ENCODE results near the gene WDR27.
A peak's percentile ranks its signal among the peaks of the same experiment; 100 is the strongest.

Gene WDR27

DNA sequence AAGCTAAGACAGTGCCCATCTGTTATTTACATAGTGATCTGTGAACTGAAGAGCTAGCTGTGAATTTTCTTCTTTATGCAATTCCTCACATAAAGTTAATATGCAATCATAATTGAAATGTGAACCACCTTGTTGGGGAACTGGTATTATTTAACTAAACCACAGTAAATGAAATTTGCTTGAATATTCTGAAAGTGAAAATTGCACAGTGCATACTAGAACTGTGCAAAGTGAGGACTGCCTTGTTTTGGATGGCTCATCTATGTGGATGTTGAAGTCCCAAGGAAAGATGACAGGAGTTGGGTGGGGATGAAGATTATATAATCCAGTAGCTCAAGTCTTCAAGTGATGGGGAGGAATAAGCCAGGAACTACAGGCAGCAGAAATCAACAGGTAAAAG is 28.1 kb upstream of the WDR27 start:
- no peak overlapping the region for H3K4me3 ChIP-seq (ENCODE audit: low read depth, low read length)

DNA sequence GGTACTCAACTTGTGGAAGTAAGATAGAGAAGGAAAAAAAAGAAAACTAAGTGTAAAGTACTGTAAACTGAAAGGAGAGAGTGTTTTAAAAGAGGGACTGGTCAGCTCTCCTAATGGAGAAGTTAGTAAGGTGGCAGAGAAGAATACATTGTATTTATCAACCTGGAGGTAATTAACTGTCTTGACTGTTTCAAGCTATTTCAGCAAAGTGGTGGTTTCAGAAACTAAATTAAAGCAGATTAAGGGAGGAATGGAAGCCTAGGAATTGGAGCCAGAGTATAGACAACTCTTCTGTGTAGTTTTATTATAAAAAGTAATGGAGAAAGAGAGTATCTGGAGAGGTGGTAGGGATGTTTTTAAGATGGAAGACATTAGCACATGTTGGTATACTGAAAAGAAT is 25.1 kb upstream of the WDR27 start:
- no peak overlapping the region for H3K4me3 ChIP-seq (ENCODE audit: low read depth, low read length)
- TF ChIP-seq, protein P1, sequence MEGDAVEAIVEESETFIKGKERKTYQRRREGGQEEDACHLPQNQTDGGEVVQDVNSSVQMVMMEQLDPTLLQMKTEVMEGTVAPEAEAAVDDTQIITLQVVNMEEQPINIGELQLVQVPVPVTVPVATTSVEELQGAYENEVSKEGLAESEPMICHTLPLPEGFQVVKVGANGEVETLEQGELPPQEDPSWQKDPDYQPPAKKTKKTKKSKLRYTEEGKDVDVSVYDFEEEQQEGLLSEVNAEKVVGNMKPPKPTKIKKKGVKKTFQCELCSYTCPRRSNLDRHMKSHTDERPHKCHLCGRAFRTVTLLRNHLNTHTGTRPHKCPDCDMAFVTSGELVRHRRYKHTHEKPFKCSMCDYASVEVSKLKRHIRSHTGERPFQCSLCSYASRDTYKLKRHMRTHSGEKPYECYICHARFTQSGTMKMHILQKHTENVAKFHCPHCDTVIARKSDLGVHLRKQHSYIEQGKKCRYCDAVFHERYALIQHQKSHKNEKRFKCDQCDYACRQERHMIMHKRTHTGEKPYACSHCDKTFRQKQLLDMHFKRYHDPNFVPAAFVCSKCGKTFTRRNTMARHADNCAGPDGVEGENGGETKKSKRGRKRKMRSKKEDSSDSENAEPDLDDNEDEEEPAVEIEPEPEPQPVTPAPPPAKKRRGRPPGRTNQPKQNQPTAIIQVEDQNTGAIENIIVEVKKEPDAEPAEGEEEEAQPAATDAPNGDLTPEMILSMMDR (IDR thresholded peaks at IDR 0.05; ENCODE audit: borderline replicate concordance, insufficient read depth, low read depth, low read length) = no peak

More for the DNA sequence above, 28.1 kb upstream of the WDR27 start:
- TF ChIP-seq, protein P1 (IDR thresholded peaks at IDR 0.05; ENCODE audit: borderline replicate concordance, insufficient read depth, low read depth, low read length) = no peak

DNA sequence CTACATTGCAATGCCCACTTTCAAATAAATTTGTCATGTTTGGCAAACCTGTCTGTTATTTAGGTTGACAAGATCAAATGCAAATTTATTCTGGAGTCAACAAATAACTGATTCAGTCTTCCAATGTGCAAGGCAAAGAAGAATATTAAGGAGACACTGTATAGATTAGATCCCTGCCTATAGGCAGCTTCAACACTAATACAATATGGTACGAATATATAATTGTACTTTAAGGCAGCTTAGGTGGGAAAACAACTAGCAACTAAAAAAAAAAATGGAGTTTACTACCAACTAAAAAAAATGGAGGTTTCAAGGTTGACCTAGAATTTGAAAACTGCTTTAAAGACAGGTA is 24.2 kb upstream of the WDR27 start:
- H3K4me3 ChIP-seq (ENCODE audit: low read depth, low read length) = no peak overlapping the region
- TF ChIP-seq, protein P1 (IDR thresholded peaks at IDR 0.05; ENCODE audit: borderline replicate concordance, insufficient read depth, low read depth, low read length) = no peak

DNA sequence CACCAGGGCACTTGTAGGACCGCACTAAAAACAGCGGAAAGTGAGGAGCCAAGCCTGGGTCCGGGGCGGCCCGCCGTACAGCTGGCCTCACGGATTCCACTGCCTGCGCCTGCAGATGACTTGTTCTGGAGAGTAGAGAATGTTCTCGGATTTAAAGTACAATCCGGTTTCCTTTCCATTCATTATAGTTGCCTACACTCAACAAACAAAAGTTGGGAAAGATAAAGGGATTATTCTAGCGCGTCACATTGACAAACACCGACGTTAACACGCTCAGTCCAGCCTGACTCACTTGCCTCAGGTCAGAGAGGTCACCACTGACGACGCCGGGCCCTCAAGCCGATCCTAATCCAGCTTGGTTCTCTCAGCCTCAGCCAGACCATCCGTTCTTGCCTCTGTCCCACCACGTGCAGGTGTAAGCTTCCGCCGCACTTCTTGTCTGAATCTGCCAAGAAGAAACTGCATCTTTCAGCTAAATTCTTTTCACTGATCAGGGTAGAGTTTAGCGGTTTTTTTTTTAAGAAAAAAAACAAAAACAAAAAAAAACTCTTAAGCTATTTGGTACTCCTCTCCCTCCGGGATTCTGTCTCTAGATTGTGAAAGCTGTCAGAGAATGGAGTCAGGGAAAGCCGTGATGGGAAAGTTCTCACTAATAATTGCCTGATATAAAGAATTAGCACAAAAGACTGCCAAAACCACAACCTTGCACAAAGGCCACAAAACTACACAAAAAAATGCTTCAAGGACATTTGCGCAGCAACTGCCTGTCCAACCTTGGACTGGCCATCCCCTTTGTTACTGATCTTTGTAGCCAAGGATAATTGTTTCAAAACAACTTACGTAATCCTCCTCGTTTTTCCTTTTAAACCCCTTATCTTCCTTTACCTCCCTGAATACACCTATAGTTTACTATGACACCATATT is 23.6 kb upstream of the WDR27 start:
- TF ChIP-seq, protein P1 (IDR thresholded peaks at IDR 0.05; ENCODE audit: borderline replicate concordance, insufficient read depth, low read depth, low read length) = no peak
- peak overlapping the region; percentile 50 for H3K4me3 ChIP-seq (ENCODE audit: low read depth, low read length)

DNA sequence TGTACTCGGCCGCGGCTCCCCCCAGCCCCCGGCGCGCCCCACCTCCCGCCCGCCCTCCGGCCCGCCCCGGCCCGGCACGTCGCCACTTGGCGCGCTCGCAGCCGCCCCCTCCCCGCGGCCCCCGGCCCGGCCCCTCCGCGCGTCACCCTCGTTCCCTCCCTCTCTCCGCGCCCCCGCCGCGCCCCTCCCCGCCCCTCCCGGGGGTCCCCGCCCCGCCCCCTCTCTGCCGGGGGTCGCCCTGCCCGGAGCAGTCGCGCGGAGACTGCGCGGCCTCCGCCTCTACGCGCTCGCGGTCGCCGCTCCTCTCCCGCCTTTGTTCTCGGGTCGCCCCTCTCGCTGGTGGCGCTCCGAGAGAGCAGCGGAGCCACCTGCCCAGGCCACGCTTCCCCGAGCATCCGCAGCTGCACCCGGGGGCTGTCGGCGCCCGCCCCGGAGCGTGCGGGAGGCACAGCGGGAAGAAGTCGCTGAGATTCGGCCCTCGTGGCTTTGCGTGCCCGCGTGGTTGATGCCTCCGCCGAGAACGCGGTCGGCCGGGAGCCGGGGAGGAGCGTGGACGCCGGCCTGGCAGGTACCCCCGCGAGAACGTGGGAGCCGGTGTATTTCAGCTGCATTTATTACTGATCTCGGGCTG is 22.8 kb upstream of the WDR27 start, which contains the start of gene PHF10:
TSS of gene PHF10 (minus strand) at position 7 of the 631 bp plus-strand sequence. CDS start 569 bp downstream, outside the sequence.
- TF ChIP-seq, protein P1 (IDR thresholded peaks at IDR 0.05; ENCODE audit: borderline replicate concordance, insufficient read depth, low read depth, low read length) = no peak
- peak within 1 kb of the TSS; percentile 50 for H3K4me3 ChIP-seq (ENCODE audit: low read depth, low read length)

DNA sequence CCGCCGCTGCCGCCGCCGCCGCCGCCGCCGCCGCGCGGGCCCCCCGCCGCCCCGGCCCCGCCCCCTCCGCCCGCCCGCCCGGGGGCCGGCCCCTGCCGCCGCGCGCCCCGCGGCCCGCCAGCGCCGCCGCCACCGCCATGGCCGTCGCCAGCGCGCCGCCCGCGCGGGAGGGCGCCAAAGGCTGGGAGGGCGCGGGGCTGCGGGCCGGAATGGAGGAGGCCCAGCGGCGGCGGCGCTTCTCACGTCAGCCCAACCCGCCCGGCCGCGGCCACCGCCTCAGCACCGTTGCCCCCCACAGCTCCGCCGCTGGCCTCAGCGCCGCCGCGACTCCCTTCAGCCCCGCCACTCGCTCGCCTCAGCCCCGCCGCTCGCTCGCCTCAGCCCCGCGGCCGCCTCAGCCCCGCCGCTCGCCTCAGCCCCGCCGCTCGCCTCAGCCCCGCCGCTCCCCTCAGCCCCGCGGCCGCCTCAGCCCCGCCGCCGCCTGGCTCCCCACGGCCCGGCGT is 22.2 kb upstream of the WDR27 start:
- TF ChIP-seq, protein P1 (IDR thresholded peaks at IDR 0.05; ENCODE audit: borderline replicate concordance, insufficient read depth, low read depth, low read length) = no peak
- H3K4me3 ChIP-seq (ENCODE audit: low read depth, low read length) = peak overlapping the region; percentile 50

Measured in GM12875 (cell line).